CD14-positive monocyte (primary cell): ENCODE data around the gene CALML4. TPM values are rescaled to one million over a fixed set of nuclear protein-coding genes. Genes with fewer than 3 reads are reported as not detected.

Experiments
- DNase-seq, 3 donors: peaks; one replicate each; pipeline ENCODE4 v3.0.0-alpha.2; 2011 to 2022
- H2AFZ ChIP-seq: 2 replicates; pipeline ENCODE4 v1.6.0; 2012; ENCODE audit warnings: mild to moderate bottlenecking, low read depth, low read length, inconsistent platforms; ENCODE audit not compliant: insufficient read depth, poor library complexity, severe bottlenecking
- H3K27ac ChIP-seq, 2 donors: 1 replicate in 1 of 2; 2 replicates in 1 of 2; pipeline ENCODE4 v1.5.1; 2012 to 2013; ENCODE audit warnings: low read length in 2 of 2, control low read depth in 1 of 2, inconsistent platforms in 1 of 2, low read depth in 1 of 2, mild to moderate bottlenecking in 1 of 2
- H3K27me3 ChIP-seq, 2 donors: one replicate each; pipeline versions ENCODE4 v1.6.0 to v1.6.1; 2011 to 2013; ENCODE audit warnings: low read length in 2 of 2; ENCODE audit not compliant: control insufficient read depth in 2 of 2, insufficient read depth in 2 of 2
- H3K36me3 ChIP-seq, 2 donors: replicated peaks in 1 of 2; 1 replicate in 1 of 2; 2 replicates in 1 of 2; pipeline versions ENCODE4 v1.5.1 to v1.6.1; 2012 to 2013; ENCODE audit warnings: low read length in 2 of 2, control low read depth in 1 of 2, inconsistent platforms in 1 of 2, mild to moderate bottlenecking in 1 of 2; ENCODE audit not compliant: insufficient read depth in 2 of 2, control insufficient read depth in 1 of 2
- H3K4me1 ChIP-seq, 2 donors: 1 replicate in 1 of 2; 2 replicates in 1 of 2; pipeline versions ENCODE4 v1.5.1 to v1.6.1; 2012 to 2013; ENCODE audit warnings: low read length in 2 of 2, control low read depth in 1 of 2, inconsistent platforms in 1 of 2, mild to moderate bottlenecking in 1 of 2, moderate library complexity in 1 of 2; ENCODE audit not compliant: insufficient read depth in 2 of 2, control insufficient read depth in 1 of 2
- H3K4me2 ChIP-seq: replicated peaks from 2 replicates; pipeline ENCODE3; 2012; ENCODE audit warnings: low read length, moderate library complexity, mild to moderate bottlenecking; ENCODE audit not compliant: poor library complexity, severe bottlenecking; ENCODE audit errors: extremely low read depth
- H3K4me3 ChIP-seq, 3 experiments: fragments of 200-600 bp in 1 of 3; sonication (generic) in 1 of 3; replicated peaks in 1 of 3; 1 replicate in 2 of 3; 2 replicates in 1 of 3; pipeline ENCODE4 v1.5.1; 2011 to 2013; ENCODE audit warnings: low read length in 3 of 3, mild to moderate bottlenecking in 3 of 3, control low read depth in 2 of 3, low read depth in 2 of 3, inconsistent platforms in 1 of 3, moderate library complexity in 1 of 3
- H3K79me2 ChIP-seq: 2 replicates; pipeline ENCODE4 v1.6.0; 2012; ENCODE audit warnings: mild to moderate bottlenecking, control low read depth, inconsistent platforms, low read length, moderate library complexity; ENCODE audit not compliant: insufficient read depth
- H3K9ac ChIP-seq: 2 replicates; pipeline ENCODE4 v1.6.0; 2017; ENCODE audit warnings: low read length, mild to moderate bottlenecking; ENCODE audit not compliant: insufficient read depth, poor library complexity, severe bottlenecking
- H3K9me3 ChIP-seq, 2 donors: replicated peaks in 1 of 2; 1 replicate in 1 of 2; 2 replicates in 1 of 2; pipeline versions ENCODE4 v1.5.1 to v1.6.1; 2012 to 2013; ENCODE audit warnings: low read length in 2 of 2, control low read depth in 1 of 2; ENCODE audit not compliant: control insufficient read depth in 1 of 2, insufficient read depth in 1 of 2
- H4K20me1 ChIP-seq: 2 replicates; pipeline ENCODE4 v1.6.0; 2012; ENCODE audit warnings: mild to moderate bottlenecking, low read length, control low read depth, moderate library complexity; ENCODE audit not compliant: insufficient read depth
- H3K27ac Mint-ChIP-seq, 7 donors: one replicate each; pipeline ENCODE4 v1.8.0; 2020; ENCODE audit warnings: mild to moderate bottlenecking in 7 of 7, mixed read lengths in 7 of 7, moderate library complexity in 6 of 7, inconsistent platforms in 2 of 7
- H3K27me3 Mint-ChIP-seq, 3 donors: one replicate each; pipeline ENCODE4 v1.8.0; 2021 to 2022; ENCODE audit warnings: low read depth in 3 of 3, mild to moderate bottlenecking in 3 of 3, mixed read lengths in 3 of 3, moderate library complexity in 3 of 3, inconsistent platforms in 1 of 3
- H3K36me3 Mint-ChIP-seq, 2 donors: one replicate each; pipeline ENCODE4 v1.8.0; 2020; ENCODE audit warnings: mixed read lengths in 2 of 2, inconsistent platforms in 1 of 2, mild to moderate bottlenecking in 1 of 2
- H3K4me1 Mint-ChIP-seq: one replicate; pipeline ENCODE4 v1.8.0; 2020; ENCODE audit warnings: mild to moderate bottlenecking, mixed read lengths
- H3K4me3 Mint-ChIP-seq, 2 donors: one replicate each; pipeline ENCODE4 v1.8.0; 2020; ENCODE audit warnings: mild to moderate bottlenecking in 2 of 2, mixed read lengths in 2 of 2, moderate library complexity in 1 of 2
- H3K9me3 Mint-ChIP-seq, 7 donors: one replicate each; pipeline ENCODE4 v1.8.0; 2020 to 2022; ENCODE audit warnings: mixed read lengths in 7 of 7, mild to moderate bottlenecking in 6 of 7, moderate library complexity in 6 of 7, inconsistent platforms in 2 of 7
- CTCF ChIP-seq: fragments of 200-600 bp; IDR thresholded peaks from one replicate; pipeline ENCODE4 v1.8.0; 2022; ENCODE audit warnings: antibody characterized with exemption, mild to moderate bottlenecking
- WGBS: methylation state at CpG from one replicate; pipeline ENCODE4 v1.1.5; 2013; ENCODE audit warnings: missing lambda C conversion rate; ENCODE audit not compliant: insufficient coverage; 5-methylcytosine and 5-hydroxymethylcytosine counted together
- intact Hi-C, 2 donors: fragments of 100-400 bp; cut with micrococcal nuclease; formaldehyde crosslinking; loops; one replicate each; pipeline versions ENCODE4 v1.15.0 to v1.15.1; 2023
- polyA plus RNA-seq, 3 donors: library from polyadenylated mRNA; depleted of rRNA in 1 of 3; unstranded in 2 of 3; stranded (reverse) in 1 of 3; fragments of 300-500 nt in 2 of 3; fragments of >200 nt in 1 of 3; fragmentation: Illumina TruSeq in 2 of 3; gene quantifications; 1 replicate in 2 of 3; 2 replicates in 1 of 3; pipeline ENCODE4 v1.2.3, GENCODE V29; 2012 to 2021

Gene CALML4
- polyA plus RNA-seq, 3 donors = 24.3 to 44.5 (median 38.8) TPM

GRCh38 chr15:68200016-68200861, 4.9 kb downstream of the CALML4 start:
- WGBS = 97% methylated on average over 11 of the region's 16 CpGs

GRCh38 chr15:68199340-68199739, 5.8 kb downstream of the CALML4 start:
- H3K36me3 Mint-ChIP-seq = peaks cover 23 to 55% of the 10 kb centered on the region in 2 donors
- peak overlapping the region in 4 of 7 donors; percentile 41 to 82 (median 61) for H3K27ac Mint-ChIP-seq
- no peaks in the 10 kb centered on the region for H3K9me3 Mint-ChIP-seq
- peaks cover 17 to 40% of the 10 kb centered on the region in 2 donors for H3K36me3 ChIP-seq
- no peak overlapping the region for H3K4me3 ChIP-seq
- H2AFZ ChIP-seq = no peak overlapping the region
- H3K27me3 Mint-ChIP-seq = peaks cover 0 to 3% (median 0%) of the 10 kb centered on the region in 3 donors
- TF ChIP-seq CTCF = no peak
- peak overlapping the region in 1 of 2 donors; percentile 48 for H3K27ac ChIP-seq
- H3K4me1 Mint-ChIP-seq = peaks cover 53% of the 10 kb centered on the region
- peaks cover 84% of the 10 kb centered on the region for H4K20me1 ChIP-seq
- no peak overlapping the region for H3K4me3 Mint-ChIP-seq
- H3K4me2 ChIP-seq = no peak overlapping the region
- no peaks in the 10 kb centered on the region for H3K27me3 ChIP-seq
- peaks cover 50% of the 10 kb centered on the region for H3K79me2 ChIP-seq
- intact Hi-C loops = no loop called here
- DNase-seq = no peak
- peaks cover 15 to 25% of the 10 kb centered on the region in 2 donors for H3K4me1 ChIP-seq
- no peaks in the 10 kb centered on the region for H3K9me3 ChIP-seq
- 91% methylated on average over 11 of the region's 11 CpGs for WGBS
- no peak overlapping the region for H3K9ac ChIP-seq

More at GRCh38 chr15:68200016-68200861, 4.9 kb downstream of the CALML4 start:
- H3K9me3 Mint-ChIP-seq = no peaks in the 10 kb centered on the region
- TF ChIP-seq CTCF = no peak
- peak overlapping the region in 1 of 2 donors; percentile 48 for H3K27ac ChIP-seq
- no peak overlapping the region for H3K4me3 ChIP-seq
- H3K79me2 ChIP-seq = peaks cover 59% of the 10 kb centered on the region
- H4K20me1 ChIP-seq = peaks cover 77% of the 10 kb centered on the region
- peaks cover 24 to 34% of the 10 kb centered on the region in 2 donors for H3K4me1 ChIP-seq
- no peak overlapping the region for H3K4me2 ChIP-seq
- H3K36me3 Mint-ChIP-seq = peaks cover 18 to 46% of the 10 kb centered on the region in 2 donors
- no peak for DNase-seq
- intact Hi-C loops = no loop called here
- H3K27me3 Mint-ChIP-seq = peaks cover 0 to 4% (median 0%) of the 10 kb centered on the region in 3 donors
- peaks cover 17 to 32% of the 10 kb centered on the region in 2 donors for H3K36me3 ChIP-seq
- no peaks in the 10 kb centered on the region for H3K9me3 ChIP-seq
- no peak overlapping the region for H2AFZ ChIP-seq
- no peaks in the 10 kb centered on the region for H3K27me3 ChIP-seq
- peaks cover 62% of the 10 kb centered on the region for H3K4me1 Mint-ChIP-seq
- H3K4me3 Mint-ChIP-seq = no peak overlapping the region
- H3K9ac ChIP-seq = no peak overlapping the region
- H3K27ac Mint-ChIP-seq = peak overlapping the region in 6 of 7 donors; percentile 7 to 77 (median 62)
